Epithelial cell of proximal tubule (primary cell): Measurements from ENCODE around the gene TRIM9. TPM values are rescaled to one million over a fixed set of nuclear protein-coding genes. Genes with fewer than 3 reads are reported as not detected.
A peak's percentile ranks its signal among the peaks of the same experiment; 100 is the strongest.

ENCODE experiments used
- DNase-seq: peaks from one replicate; pipeline ENCODE4 v3.0.0-alpha.2; 2011; ENCODE audit warnings: low read depth
- H3K4me3 ChIP-seq: 2 replicates; pipeline ENCODE4 v1.5.1; 2011; ENCODE audit warnings: low read depth, mild to moderate bottlenecking, low read length
- CTCF ChIP-seq: conservative IDR thresholded peaks from 2 replicates; pipeline ENCODE4 v1.5.1; 2012; ENCODE audit warnings: low read depth, mild to moderate bottlenecking, low read length
- total RNA-seq: library from RNA; depleted of rRNA; stranded (reverse); fragments of >200 nt; gene quantifications from 2 replicates; pipeline ENCODE4 v1.2.3, GENCODE V29; 2015

TRIM9 gene
- total RNA-seq, 1 donor from 2014 or later: 0.69 TPM

GRCh38 chr14:50974118-50974517 is 120.8 kb downstream of the TRIM9 start:
- no peak for DNase-seq
- TF ChIP-seq CTCF: no peak

GRCh38 chr14:50972734-50973133 is 122.2 kb downstream of the TRIM9 start:
- TF ChIP-seq CTCF: no peak
- no peak for DNase-seq
- H3K4me3 ChIP-seq: no peak overlapping the region

More at GRCh38 chr14:50974118-50974517, 120.8 kb downstream of the TRIM9 start:
- H3K4me3 ChIP-seq: no peak overlapping the region

- no peak for DNase-seq
- no peak for TF ChIP-seq CTCF
- no peak overlapping the region for H3K4me3 ChIP-seq
Measured at GRCh38 chr14:50970886-50971781, 123.8 kb downstream of the TRIM9 start.

- no peak for TF ChIP-seq CTCF
- no peak overlapping the region for H3K4me3 ChIP-seq
- DNase-seq: no peak
Measured at GRCh38 chr14:50967790-50968189, 127.1 kb downstream of the TRIM9 start.

DNA sequence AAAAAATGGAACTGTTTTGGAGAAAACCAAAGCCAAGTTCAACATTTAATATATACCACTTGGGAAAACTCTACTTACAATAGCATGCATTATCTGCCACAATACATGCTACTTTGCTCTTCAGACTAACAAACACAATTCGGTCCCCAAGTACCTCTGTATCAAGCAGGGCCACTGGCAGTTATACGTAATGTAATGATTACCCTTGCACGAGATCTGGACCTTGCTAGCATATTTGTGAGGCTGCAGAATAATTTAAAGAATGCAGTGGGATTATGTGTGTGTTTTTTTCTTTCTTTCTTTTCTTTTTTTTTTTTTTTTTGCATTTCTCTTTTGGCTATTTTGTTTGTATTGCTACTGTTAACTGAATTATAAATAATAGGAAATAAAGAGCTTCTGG is 127.8 kb downstream of the TRIM9 start:
- no peak for TF ChIP-seq CTCF
- DNase-seq: no peak
- no peak overlapping the region for H3K4me3 ChIP-seq

DNA sequence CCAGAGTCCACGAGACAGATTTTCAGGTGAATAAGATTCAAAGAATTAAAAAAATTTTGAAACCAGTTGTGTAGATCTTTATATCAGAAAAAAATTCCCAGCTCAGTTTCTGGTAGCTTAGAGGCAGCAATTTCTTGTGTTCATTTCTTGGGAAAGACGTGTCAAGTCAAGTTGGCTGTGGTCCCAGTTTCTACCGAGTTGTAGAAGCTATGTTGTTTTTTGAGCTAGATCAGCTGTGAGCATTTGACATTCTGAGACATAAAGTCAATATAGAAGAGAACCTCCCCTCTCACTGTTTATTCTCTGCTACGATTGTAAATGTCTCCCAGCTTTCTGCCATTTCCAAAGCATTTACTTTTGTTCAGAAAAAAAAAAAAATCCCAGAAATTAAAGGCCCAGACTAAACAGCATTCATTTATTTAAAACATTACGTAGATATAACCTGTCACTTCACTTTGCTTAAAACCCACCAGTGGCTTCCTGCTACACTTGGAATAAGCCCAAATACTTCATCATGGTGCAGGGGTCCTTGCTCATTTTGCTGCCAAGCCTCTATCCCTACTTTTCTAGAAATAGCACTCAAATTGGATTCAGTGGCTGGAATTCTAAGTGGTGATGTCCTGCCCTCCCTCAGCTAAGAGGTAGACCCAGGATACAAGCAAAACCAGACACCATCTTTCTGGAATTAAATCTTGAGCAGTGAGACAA is 130.1 kb downstream of the TRIM9 start:
- no peak for TF ChIP-seq CTCF

More for the DNA sequence above, 130.1 kb downstream of the TRIM9 start:
- DNase-seq: peak; percentile 76
- no peak overlapping the region for H3K4me3 ChIP-seq
